ENCODE data around the gene ACOD1. TPM values are rescaled to one million over a fixed set of nuclear protein-coding genes. Genes with fewer than 3 reads are reported as not detected.

Gene ACOD1
- total RNA-seq, 1 experiment from 2014 or later, result not detected

DNA sequence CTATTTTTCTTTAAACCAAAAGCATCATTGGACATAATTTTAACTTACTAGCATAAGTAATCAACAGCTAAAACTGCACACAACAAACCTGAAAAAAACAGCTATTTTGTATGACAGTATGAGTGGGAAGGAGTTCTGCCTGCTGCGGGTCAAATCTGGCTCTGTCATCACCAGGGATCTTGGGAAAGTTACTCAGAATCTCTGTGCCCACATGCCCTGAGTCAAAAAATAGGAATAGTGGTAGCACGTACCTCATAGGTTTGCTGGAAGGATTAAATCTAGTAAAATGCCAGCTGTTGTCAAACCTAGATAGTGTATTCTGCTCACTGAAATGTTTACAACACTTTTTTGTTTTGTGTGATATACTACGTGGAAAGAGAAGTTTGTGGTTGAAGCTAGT lies 44.7 kb downstream of the ACOD1 start:
- POLR2A ChIA-PET (ENCODE audit: unreplicated experiment), result interaction anchor here (0.6 to 0.7 kb wide), 2 partner anchors 69 to 197 kb away, joined by 3 to 4 read pairs; no protein-coding TSS in a partner anchor
- Histone ChIP-seq H3K9ac (ENCODE audit: low read length) (peak overlapping the region; percentile 83), H3K79me2 (ENCODE audit: low read length) (peaks cover 18% of the 10 kb centered on the region), H3K36me3 (ENCODE audit: low read depth, low read length) (no peaks in the 10 kb centered on the region), H4K20me1 (ENCODE audit: low read length) (no peaks in the 10 kb centered on the region), H3K27me3 (ENCODE audit: low read length) (no peaks in the 10 kb centered on the region), H3K27ac (ENCODE audit: low read length) (peak overlapping the region; percentile 43; the same call in 1 of the 2 replicates), H3K4me3 (ENCODE audit: low read length) (peak overlapping the region; percentile 90), H3F3A (ENCODE audit: low read length, unreplicated experiment) (no peaks in the 10 kb centered on the region), H2AFZ (ENCODE audit: low read length) (peak overlapping the region; percentile 93), H3K9me2 (replicated peaks; ENCODE audit: low read length) (no peaks in the 10 kb centered on the region), H3K4me2 (ENCODE audit: low read length) (peak overlapping the region; percentile 98), H3K4me1 (ENCODE audit: insufficient read depth, low read length) (peaks cover 26% of the 10 kb centered on the region), H3K9me3 (ENCODE audit: low read length) (no peaks in the 10 kb centered on the region)
- TF ChIP-seq, protein P1, sequence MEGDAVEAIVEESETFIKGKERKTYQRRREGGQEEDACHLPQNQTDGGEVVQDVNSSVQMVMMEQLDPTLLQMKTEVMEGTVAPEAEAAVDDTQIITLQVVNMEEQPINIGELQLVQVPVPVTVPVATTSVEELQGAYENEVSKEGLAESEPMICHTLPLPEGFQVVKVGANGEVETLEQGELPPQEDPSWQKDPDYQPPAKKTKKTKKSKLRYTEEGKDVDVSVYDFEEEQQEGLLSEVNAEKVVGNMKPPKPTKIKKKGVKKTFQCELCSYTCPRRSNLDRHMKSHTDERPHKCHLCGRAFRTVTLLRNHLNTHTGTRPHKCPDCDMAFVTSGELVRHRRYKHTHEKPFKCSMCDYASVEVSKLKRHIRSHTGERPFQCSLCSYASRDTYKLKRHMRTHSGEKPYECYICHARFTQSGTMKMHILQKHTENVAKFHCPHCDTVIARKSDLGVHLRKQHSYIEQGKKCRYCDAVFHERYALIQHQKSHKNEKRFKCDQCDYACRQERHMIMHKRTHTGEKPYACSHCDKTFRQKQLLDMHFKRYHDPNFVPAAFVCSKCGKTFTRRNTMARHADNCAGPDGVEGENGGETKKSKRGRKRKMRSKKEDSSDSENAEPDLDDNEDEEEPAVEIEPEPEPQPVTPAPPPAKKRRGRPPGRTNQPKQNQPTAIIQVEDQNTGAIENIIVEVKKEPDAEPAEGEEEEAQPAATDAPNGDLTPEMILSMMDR (conservative IDR thresholded peaks at IDR 0.05; ENCODE audit: low read depth, low read length), result no peak
- intact Hi-C loops (cut with micrococcal nuclease), result no loop called here
- BruUV-seq (replicated peaks), result no TSS peak
- CTCF ChIA-PET, result interaction anchor here (0.6 kb wide), 1 partner anchor 570 kb away, joined by 3 read pairs; no protein-coding TSS in a partner anchor
- DNase-seq (peak; percentile 9), ATAC-seq (no peak)

DNA sequence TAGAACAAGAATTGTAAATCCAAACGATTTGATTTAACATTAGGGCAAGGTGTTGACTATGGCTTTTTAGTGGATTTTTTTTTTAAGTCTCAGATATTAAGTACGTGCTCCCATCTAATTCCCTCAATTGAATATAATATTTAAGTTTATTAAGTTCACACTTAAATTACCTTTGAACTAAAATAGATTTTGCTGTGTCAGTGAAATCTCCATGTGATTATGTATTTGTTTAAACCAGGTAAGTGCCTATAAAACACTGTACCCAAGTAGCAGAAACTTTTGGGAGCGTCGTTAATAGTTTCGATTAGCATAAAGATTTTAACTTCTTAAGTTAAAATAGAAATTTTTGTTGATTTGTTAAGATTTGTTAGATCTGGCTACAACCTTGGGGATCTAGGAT lies 45.2 kb downstream of the ACOD1 start:
- H3K4me2 ChIP-seq (ENCODE audit: low read length), result peak overlapping the region; percentile 98
- DNase-seq (no peak), ATAC-seq (no peak)
- no peaks in the 10 kb centered on the region for H4K20me1 ChIP-seq (ENCODE audit: low read length)
- H3K9me2 ChIP-seq (replicated peaks; ENCODE audit: low read length), result no peaks in the 10 kb centered on the region
- no peak overlapping the region for H3K27ac ChIP-seq (ENCODE audit: low read length)
- H2AFZ ChIP-seq (ENCODE audit: low read length), result no peak overlapping the region
- BruUV-seq (replicated peaks), result no TSS peak
- POLR2A ChIA-PET (ENCODE audit: unreplicated experiment), result no interaction called here
- H3K9me3 ChIP-seq (ENCODE audit: low read length), result no peaks in the 10 kb centered on the region
- peaks cover 18% of the 10 kb centered on the region for H3K79me2 ChIP-seq (ENCODE audit: low read length)
- no peaks in the 10 kb centered on the region; the same call in 1 of the 2 replicates for H3K36me3 ChIP-seq (ENCODE audit: low read depth, low read length)
- CTCF ChIA-PET, result no interaction called here
- TF ChIP-seq EZH2phosphoT487 (IDR thresholded peaks at IDR 0.05; ENCODE audit: borderline replicate concordance, low read length), result no peak
- no peak for TF ChIP-seq EZH2 (IDR thresholded peaks at IDR 0.05; ENCODE audit: low read length, unreplicated experiment)
- TF ChIP-seq, protein P1 (conservative IDR thresholded peaks at IDR 0.05; ENCODE audit: low read depth, low read length), result no peak
- peaks cover 26% of the 10 kb centered on the region for H3K4me1 ChIP-seq (ENCODE audit: insufficient read depth, low read length)
- intact Hi-C loops (cut with micrococcal nuclease), result no loop called here
- no peaks in the 10 kb centered on the region for H3K27me3 ChIP-seq (ENCODE audit: low read length)
- H3F3A ChIP-seq (ENCODE audit: low read length, unreplicated experiment), result no peaks in the 10 kb centered on the region
- peak overlapping the region; percentile 90 for H3K4me3 ChIP-seq (ENCODE audit: low read length)
- H3K9ac ChIP-seq (ENCODE audit: low read length), result 0 out of 2 replicates have a peak overlapping the region, but pooled peaks have one; percentile 83

- H3K9me2 ChIP-seq (replicated peaks; ENCODE audit: low read length), result no peaks in the 10 kb centered on the region
- no peaks in the 10 kb centered on the region for H3K27me3 ChIP-seq (ENCODE audit: low read length)
- H3K79me2 ChIP-seq (ENCODE audit: low read length), result peaks cover 18% of the 10 kb centered on the region
- H3K9me3 ChIP-seq (ENCODE audit: low read length), result no peaks in the 10 kb centered on the region
- TF ChIP-seq EZH2 (IDR thresholded peaks at IDR 0.05; ENCODE audit: low read length, unreplicated experiment), result no peak
- ChIA-PET POLR2A (ENCODE audit: unreplicated experiment) (no interaction called here), CTCF (no interaction called here)
- H3K4me1 ChIP-seq (ENCODE audit: insufficient read depth, low read length), result peaks cover 26% of the 10 kb centered on the region
- H3K9ac ChIP-seq (ENCODE audit: low read length), result no peak overlapping the region
- no peak overlapping the region for H3K27ac ChIP-seq (ENCODE audit: low read length)
- H3K36me3 ChIP-seq (ENCODE audit: low read depth, low read length), result peaks cover 3% of the 10 kb centered on the region; the same call in 1 of the 2 replicates
- no peaks in the 10 kb centered on the region for H3F3A ChIP-seq (ENCODE audit: low read length, unreplicated experiment)
- peak; percentile 14; the same call in 1 of the 2 replicates for ATAC-seq
- BruUV-seq (replicated peaks), result no TSS peak
- H3K4me2 ChIP-seq (ENCODE audit: low read length), result peak overlapping the region; percentile 98
- DNase-seq, result peak; percentile 44
- H2AFZ ChIP-seq (ENCODE audit: low read length), result no peak overlapping the region
- intact Hi-C loops (cut with micrococcal nuclease), result no loop called here
- peak overlapping the region; percentile 90; the same call in 1 of the 2 replicates for H3K4me3 ChIP-seq (ENCODE audit: low read length)
- no peaks in the 10 kb centered on the region for H4K20me1 ChIP-seq (ENCODE audit: low read length)
These were observed 46.0 kb downstream of the ACOD1 start for GRCh38 chr13:76994281-76994680.
